Glomerular visceral epithelial cell (primary cell): ENCODE data around the gene GREB1L.
"Not testable (repeated sequence)": the region's sequence is repeated elsewhere in the genome, so short reads cannot be mapped to it uniquely, and the experiment has no call there.

Experiments
- DNase-seq: peaks from one replicate; pipeline ENCODE4 v3.0.0-alpha.2; 2016; ENCODE audit errors: extremely low spot score

GREB1L gene

DNA sequence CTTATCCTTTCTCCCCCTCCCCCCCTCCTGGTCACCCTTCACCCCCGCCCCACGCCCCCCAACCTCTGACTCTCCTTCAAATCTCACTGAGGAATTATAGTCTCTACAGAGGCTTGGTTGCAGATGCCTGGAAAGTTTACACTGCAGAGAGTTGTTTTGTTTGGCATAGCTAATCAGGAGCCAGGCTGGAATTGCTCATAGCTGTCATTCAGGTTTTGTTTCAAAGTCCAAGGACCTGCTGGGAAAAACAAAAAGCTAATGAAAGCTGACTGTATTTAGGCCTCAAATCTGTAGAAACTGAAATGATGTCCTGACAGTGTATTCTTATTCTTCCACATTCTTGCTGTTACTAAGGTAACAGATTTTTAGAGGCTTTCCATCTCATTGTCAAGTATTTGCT is 22.6 kb downstream of the GREB1L start:
- no peak for DNase-seq

DNA sequence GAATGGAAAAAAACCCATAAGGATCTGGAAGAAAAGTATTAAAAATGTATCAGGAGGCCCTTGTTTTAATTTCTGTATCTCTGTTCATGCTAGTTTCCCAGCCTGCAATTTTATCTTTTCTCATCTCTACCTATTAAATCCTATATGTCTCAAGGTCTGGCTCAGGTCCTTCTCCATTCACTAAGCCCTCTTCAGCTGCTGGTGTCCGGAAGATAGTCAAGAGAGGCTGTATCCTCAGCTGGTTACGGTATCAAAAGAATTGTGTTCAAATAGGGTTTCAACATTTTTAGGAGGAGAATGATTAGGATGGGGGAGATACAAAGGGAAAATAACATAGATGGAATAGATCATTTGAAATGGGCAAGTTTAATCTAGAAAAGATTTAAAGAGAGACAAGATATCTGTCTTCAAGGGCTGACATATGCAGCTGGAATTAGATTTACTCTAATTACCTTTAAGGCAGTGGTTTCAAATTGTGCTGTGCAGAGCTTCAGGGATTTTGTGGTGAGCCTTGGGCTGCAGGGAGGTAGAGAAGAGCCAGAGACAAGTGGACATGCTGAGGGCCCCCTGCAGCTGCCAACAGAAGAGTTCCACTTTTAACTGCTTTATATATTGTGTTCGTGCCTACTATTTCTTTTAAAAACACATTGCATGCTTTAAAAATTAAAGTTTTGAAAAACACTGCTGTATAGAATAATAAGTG is 24.1 kb downstream of the GREB1L start:
- DNase-seq, result no peak

DNA sequence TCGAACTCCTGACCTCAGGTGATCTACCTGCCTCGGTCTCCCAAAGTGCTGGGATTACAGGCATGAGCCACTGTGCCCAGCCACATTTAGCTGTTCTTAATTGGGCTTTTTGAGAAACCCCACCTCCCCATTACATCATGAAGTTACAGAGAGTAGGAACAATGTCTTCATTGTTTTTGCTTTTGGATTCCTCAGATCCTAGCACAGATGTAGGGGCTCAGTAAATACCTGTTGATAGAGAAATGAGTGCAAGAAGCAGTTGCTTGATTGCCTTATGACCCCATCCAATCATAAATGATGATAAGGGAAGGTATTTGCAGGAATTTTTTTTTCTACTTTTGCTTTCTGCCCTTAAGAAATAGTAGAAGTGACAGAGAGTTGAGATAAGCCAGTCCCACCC is 25.4 kb downstream of the GREB1L start:
- DNase-seq, result no peak

DNA sequence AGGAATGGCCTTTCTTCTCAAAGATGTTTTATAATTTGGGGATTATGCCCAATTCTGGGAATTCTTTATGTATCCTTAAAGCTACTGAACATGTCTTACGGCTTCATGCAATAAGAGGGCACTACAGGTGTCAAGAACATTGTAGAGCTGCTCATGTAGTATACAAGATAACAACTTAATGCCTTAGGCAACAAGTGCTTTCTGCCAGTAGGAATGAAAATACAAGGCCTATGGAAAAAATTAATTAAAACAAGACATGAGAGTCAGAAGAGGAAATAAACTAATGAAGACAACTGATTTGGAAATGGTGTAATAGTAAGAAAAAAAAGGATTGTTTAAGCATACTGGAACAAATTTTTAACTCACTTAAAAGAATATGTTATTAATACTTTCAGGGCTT is 27.3 kb downstream of the GREB1L start:
- DNase-seq, result no peak

DNA sequence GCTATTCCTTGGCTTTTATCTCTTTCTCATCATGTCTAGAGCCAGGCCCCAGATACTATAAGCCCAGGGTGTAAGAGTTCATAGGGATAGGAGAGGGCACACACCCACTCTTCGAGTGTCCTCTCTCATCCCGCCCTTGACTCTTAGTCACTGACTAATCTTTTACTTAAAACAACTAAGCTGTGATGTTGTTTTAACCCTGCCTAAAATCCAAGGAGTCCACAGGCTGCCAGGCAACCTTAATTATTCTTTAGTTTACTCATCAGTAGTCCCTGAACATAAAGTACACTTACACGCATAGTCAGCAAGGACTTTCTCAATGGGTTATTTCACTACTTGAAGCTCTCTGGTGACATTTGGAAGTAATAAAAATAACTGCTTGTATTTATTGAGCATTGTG is 28.4 kb downstream of the GREB1L start:
- DNase-seq, result peak; percentile 46

DNA sequence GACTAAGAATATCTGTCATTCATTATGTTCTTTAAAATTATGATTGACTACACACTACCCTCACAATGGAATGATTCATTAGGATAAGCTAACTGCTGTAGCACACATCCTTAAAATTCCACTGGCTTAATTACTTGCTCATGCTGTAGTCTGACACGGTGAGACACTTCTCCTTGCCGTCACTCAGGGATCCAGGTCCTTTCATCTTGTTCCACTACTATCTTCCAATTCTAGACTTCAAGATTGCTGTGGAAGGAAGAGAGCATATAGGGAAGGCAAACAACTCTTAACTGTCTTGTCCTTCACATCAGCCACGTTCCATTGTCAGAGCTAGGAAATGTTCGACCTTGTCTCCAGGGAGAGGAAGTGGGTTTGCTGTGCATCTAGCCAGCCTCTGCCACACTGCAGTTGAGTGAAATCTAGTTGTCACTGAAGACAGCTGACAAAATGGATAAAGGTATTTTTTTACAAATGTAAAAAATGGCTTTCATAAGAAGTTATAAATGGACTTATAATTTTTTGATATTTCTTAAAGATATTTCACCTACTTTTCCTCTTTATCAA is 30.1 kb downstream of the GREB1L start:
- no peak for DNase-seq

DNA sequence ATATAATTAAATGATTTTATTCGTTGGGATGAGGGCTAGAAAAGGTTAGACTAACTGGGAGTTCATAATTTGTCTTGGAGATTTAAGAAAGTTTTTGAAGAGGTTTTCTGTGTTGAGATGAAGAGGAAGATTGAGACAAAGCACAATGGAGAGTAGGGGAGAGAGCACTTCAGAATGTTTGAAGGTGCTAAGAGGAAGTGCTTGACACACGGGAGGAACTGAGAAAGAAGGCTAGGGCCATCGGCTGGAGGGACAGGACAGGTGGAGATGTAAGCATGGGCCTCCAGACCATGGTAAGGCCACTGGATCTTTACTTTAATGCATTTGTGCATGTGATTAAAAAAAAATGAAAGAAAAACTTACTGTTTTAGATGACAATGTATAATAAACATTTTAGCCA is 31.5 kb downstream of the GREB1L start:
- DNase-seq, result no peak

DNA sequence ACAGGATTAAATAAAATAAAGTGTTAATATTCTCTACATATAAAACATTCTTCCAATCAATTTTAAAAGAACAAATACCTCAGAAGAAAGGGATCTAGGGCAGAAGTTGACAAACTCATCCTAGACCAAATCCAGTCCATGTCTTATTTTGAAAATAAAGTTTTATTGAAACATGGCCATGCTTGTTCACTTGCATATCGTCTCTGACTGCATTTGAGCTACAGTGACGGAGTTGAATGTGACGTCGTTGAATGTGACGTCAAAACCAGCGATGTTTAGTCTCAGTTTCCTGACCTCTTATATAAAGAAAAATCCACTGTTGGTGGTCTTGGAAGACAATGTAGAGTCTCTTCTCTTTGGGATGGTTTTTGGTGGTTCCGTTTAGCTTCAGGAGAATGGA is 33.6 kb downstream of the GREB1L start:
- DNase-seq, result no peak

DNA sequence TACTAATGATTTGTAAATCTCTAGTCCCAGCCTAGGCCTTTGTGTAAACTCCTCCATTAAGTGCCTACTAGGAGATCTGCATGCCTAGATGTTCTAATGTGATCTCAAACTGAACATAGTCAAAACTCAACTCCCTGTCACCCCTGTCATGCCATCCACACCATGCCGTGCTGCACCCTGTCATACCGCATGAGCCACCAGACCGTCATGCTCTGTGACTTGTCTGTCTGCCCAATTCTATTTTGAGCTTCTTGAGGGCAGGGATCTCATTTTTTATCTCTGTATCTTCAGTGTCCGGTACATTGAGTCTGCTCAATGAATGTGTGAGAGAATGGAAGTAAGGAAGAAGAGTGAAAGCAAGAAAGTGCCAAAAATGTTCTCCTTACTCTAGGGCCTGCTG is 35.5 kb downstream of the GREB1L start:
- no peak for DNase-seq

DNA sequence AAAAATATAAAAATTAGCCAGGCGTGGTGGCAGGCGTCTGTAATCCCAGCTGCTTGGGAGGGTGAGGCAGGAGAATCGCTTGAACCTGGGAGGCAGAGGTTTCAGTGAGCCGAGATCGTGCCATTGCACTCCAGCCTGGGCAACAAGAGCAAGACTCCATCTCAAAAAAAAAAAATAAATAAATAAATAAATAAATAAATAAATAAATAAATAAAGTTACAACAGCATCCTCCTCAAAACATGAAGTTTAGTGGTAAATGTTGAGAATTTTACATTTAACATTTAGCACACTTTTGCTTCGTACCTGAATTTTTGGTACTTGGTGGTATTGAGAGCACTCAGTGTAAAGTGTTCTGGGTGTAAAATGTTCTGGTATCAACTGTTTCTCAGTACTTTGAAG is 36.2 kb downstream of the GREB1L start:
- DNase-seq, result not testable (repeated sequence)

DNA sequence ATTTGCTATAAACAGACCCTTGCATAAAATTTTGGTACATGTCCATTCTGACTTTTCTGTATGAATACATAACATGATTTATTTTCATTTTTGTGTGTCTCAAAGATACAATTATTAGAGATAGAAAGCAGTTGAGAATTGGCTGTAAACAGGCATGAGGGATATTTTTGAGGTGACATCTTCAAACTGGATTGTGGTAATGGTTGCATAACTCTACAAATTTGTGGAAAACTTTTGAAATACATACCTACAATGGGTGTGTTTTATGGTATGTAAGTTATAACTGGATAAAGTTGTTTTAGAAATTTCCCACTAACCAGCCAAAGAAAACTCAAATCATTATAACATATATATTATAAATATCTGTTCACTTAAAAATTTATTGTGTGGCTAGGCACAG is 39.6 kb downstream of the GREB1L start:
- DNase-seq, result no peak

DNA sequence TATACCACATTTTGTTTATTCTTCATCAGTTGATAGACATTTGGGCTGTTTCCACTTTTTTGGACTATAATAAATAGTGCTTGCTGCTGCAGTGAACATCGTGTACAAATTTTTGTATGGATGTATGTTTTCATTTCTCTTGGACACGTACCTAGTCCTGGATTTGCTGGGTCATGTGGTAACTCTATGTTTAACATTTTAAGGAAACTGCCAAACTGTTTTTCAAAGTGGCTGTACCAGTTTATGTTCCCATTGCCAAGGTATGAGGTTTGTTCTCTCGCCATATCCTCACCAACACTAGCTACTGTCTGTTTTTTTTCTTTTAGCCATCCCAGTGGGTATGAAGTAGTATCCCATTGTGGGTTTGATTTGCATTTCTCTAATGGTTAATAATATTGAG is 42.5 kb downstream of the GREB1L start:
- DNase-seq, result no peak

DNA sequence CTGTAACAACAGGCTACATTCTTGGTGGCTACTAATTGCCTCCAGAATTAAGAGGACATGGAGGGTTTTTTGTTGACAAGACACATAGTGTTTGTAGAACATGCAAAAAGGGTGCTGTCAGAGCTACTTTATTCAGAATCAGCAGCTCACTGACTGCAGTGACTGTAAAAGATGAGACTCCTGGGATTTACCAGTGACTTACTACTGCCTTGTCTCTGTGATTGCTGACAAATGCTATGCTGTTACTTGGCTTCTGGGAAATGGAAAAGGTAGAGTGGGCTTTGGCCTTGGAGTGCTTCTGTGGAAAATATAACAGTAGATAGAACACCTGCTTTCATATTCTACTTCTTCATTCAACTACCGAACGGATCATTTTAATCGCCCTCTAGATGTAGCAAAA is 47.8 kb downstream of the GREB1L start:
- DNase-seq, result no peak

DNA sequence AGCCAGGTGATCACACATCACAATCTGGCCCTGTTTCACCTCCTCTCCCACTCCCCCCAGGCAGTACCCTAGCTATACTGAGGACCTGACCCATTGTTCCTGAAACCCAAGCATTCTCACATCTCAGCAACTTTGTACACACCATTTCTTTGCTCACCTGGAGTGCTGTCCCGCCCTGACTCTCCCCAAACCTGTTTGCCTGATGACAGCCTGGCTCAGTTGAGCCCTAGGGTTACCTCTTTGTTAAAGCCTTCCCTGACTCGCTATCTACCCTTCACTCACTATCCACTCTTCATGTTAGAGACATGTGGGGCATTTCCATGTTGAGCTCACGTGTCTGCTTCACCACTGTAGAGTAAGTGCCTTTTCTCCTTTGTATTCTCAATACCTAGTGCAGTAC is 49.1 kb downstream of the GREB1L start:
- no peak for DNase-seq

DNA sequence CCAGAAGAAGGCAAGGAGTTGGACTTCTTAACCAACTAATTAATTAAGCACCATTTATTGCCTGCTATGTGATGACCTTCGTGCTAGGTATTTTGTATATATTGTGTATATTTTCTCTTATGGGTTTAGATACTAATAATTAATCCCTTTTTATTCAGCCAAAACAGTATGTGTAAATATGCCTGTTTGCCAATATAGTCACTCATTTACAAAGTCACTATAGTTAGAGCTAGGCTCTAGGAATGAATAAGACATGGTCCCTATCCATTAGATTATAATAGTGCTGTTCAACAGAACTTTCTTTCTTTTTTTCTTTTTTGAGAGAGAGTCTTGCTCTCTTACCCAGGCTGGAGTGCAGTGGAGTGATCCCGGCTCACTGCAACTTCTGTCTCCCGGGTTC is 51.4 kb downstream of the GREB1L start:
- no peak for DNase-seq

DNA sequence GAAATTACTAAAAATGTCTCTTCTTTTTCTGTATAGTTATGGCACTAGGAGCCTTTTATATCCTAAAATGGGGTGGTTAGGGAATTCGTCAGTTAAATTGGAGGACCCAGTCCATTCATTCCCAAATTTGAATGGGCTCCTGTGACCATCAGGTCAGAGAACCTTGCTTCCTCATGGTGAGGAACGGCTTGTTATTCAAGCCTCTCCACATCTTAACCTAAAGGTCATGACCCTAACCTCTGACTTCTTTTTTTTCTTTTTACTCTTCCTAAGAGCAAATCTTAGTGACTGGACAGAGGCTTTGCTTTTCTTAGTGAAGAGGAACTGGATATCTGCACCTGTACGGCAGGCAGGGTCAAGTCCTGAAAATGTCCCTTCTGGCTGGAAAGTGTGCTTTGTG is 53.1 kb downstream of the GREB1L start:
- no peak for DNase-seq

DNA sequence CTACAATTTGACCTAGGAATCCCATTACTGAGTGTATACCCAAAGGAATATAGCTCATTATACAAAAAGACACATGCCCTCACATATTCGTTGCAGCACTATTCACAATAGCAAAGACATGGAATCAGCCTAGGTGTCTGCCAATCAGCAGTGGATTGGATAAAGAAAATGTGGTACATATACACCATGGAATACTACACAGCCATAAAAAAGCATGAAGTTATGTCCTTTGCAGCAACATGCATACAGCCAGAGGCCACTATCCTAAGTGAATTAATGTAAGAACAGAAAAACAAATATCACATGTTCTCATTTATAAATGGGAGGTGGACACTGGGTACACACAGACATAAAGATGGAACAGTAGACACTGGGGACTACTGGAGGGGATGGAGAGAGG is 54.0 kb downstream of the GREB1L start:
- DNase-seq, result no peak

DNA sequence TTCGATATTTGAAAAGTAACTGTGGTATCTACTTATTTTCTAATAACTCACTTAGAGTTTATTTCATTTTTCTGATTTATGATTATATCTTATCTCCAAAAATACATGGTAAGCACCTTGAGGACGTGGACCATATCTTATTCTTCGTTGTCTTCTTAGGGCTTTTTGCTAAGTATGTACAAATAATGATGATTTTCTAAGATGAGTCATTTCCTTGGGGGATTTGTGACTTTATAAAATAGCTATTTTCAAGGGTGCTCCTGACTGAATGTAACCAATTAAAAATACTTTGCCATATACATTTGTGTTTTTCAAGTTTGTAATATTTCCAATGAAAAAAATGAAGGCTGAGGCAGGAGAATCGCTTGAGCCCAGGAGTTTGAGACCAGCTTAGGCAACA is 56.3 kb downstream of the GREB1L start:
- no peak for DNase-seq

DNA sequence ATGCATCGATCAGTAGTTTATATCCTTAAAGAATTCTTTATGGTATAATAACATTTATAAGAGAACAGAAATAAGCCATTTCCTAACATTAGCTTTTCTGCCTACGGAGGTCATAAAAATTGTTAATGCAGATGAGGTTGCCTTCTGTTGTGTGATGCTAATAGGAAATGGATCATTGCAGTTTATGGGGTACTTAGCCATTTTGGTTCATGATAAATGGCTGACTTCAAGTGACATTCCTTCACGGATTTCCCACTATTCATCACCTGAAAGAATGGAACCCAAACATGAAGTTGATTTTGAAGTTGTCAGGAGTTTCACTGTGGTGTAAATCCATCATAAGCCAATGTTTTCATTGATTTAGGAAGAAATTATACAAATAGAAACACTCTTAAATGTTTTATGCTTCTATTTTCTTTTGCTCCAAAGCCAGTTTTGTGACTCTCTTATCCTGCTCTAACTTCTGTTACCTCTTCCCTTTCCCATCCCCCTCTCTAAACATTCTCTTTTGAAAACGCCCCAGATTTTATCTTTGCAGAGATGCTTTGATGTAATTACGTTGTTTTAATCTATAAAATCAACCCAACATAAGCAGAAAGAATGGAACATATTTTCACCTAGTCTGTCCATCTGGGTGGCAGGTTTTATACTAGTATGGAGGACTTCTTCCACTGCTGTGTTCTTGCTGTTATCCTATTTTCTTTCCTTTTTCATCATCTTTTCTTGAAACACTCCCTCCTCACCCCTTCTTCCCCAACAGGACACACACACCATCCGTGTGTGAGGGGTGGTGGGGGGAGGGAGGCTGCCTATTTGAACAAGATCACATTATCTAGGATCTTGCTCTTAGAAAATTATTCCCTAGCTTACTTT is 58.2 kb downstream of the GREB1L start:
- DNase-seq, result no peak

DNA sequence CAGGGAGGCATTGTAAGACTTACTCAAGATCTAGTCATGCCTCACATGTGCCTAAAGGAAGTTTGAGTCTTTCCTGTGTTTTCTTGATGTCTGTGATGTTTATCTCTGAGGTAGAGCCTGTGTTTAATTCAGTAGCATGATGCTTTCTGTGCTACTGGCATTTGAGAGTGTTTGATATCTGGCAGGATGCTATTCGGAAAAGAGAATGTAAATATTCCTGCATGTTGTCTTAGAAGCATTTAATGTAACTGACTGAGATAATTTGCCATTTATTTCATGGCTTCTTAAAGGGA is 58.8 kb downstream of the GREB1L start:
- DNase-seq, result no peak

DNA sequence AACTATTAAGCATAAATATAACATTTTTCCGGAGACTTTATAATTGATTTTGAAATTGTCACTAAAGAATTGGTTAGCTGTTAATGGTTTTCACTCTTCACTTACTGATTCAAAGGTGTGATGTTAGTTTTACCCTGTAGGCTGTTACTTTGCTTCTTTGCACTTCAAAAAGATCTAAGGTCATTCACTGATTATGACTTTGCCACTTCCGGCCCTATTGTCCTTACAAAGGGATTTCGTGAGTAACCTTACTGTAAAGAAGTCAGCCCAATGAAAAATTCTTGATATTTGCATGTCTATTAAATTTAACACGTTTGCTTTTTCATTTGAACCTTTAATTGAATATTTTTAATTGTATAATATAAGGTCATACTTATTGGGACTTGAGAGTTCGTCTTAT is 61.4 kb downstream of the GREB1L start:
- no peak for DNase-seq

DNA sequence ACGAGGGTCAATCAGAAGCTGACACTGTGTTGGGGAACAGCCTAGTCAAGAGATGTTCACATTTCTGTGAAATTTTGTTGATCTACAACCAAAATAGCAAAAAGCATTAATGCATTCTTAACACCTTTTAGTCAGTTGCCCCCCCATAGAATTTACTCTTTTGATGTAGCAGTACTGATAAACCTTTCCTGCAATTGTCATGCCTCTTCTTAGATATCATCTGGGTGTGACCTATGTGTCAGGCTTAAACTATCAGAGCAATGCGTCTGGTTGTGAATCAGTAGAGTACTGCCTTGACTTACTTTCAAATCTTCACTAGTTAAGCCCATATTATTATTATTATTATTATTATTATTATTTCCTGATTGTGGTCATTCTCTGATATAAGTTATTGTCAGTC is 61.9 kb downstream of the GREB1L start:
- no peak for DNase-seq

DNA sequence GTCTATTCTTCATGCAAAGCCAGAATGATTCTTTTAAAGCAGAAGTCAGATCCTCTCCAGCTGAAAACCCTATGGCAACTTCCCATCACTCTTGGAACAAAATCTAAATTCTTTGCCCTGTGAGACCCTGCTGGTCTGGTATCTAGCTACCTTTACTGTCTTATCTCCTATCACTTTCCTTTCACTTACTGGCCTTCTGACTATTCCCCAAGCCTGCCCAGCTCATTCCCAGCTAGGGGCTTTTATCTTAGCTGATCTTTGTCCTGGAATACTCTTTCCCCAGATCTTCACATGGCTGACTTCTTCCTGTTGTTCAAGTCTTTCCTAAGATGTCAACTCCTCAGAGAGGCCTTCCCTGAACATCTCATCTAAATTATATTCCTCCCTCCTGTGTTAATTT is 63.6 kb downstream of the GREB1L start:
- no peak for DNase-seq
